ENCODE data around the gene CNTNAP5.

DNA sequence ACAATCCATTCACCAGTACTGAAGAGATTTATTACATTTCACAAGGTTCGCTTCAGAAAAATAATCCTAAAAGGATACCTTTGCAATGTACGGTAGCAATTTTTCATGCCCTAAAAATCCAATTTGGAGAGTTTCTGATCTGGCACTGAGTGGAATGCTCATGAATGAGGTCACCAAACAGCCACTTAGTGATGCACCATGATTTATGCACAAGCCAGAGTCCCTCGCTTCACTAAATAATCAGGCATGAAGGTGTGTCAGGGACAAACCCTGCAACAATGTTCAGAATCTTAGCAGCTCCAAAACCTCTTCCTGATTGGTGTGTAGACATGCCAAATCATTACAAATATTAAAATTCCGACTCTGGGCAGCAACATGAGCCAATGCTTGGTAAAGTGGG lies 221.1 kb downstream of the CNTNAP5 start:
- TF ChIP-seq, protein P1, sequence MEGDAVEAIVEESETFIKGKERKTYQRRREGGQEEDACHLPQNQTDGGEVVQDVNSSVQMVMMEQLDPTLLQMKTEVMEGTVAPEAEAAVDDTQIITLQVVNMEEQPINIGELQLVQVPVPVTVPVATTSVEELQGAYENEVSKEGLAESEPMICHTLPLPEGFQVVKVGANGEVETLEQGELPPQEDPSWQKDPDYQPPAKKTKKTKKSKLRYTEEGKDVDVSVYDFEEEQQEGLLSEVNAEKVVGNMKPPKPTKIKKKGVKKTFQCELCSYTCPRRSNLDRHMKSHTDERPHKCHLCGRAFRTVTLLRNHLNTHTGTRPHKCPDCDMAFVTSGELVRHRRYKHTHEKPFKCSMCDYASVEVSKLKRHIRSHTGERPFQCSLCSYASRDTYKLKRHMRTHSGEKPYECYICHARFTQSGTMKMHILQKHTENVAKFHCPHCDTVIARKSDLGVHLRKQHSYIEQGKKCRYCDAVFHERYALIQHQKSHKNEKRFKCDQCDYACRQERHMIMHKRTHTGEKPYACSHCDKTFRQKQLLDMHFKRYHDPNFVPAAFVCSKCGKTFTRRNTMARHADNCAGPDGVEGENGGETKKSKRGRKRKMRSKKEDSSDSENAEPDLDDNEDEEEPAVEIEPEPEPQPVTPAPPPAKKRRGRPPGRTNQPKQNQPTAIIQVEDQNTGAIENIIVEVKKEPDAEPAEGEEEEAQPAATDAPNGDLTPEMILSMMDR (IDR thresholded peaks at IDR 0.05; ENCODE audit: low read depth, low read length, missing input control), result no peak
- TF ChIP-seq JUND (IDR thresholded peaks at IDR 0.05), result no peak
- TF ChIP-seq, protein P2, sequence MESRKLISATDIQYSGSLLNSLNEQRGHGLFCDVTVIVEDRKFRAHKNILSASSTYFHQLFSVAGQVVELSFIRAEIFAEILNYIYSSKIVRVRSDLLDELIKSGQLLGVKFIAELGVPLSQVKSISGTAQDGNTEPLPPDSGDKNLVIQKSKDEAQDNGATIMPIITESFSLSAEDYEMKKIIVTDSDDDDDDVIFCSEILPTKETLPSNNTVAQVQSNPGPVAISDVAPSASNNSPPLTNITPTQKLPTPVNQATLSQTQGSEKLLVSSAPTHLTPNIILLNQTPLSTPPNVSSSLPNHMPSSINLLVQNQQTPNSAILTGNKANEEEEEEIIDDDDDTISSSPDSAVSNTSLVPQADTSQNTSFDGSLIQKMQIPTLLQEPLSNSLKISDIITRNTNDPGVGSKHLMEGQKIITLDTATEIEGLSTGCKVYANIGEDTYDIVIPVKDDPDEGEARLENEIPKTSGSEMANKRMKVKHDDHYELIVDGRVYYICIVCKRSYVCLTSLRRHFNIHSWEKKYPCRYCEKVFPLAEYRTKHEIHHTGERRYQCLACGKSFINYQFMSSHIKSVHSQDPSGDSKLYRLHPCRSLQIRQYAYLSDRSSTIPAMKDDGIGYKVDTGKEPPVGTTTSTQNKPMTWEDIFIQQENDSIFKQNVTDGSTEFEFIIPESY (IDR thresholded peaks at IDR 0.05), result no peak
- no peak for TF ChIP-seq GABPA (IDR thresholded peaks at IDR 0.05 in 1 of 2, conservative IDR thresholded peaks at IDR 0.05 in 1 of 2)
